Measurements from ENCODE around the gene UTP18.
"Not testable (repeated sequence)": the region's sequence is repeated elsewhere in the genome, so short reads cannot be mapped to it uniquely, and the experiment has no call there.

The UTP18 gene

GRCh38 chr17:51259564-51260236, 646 bp upstream of the UTP18 start, which contains the start of gene MBTD1:
MBTD1 (minus strand) TSS chr17:51260049; CDS start chr17:51225161, 34,888 bp downstream.
- no peak for DNase-seq (ENCODE audit: low read depth)

DNA sequence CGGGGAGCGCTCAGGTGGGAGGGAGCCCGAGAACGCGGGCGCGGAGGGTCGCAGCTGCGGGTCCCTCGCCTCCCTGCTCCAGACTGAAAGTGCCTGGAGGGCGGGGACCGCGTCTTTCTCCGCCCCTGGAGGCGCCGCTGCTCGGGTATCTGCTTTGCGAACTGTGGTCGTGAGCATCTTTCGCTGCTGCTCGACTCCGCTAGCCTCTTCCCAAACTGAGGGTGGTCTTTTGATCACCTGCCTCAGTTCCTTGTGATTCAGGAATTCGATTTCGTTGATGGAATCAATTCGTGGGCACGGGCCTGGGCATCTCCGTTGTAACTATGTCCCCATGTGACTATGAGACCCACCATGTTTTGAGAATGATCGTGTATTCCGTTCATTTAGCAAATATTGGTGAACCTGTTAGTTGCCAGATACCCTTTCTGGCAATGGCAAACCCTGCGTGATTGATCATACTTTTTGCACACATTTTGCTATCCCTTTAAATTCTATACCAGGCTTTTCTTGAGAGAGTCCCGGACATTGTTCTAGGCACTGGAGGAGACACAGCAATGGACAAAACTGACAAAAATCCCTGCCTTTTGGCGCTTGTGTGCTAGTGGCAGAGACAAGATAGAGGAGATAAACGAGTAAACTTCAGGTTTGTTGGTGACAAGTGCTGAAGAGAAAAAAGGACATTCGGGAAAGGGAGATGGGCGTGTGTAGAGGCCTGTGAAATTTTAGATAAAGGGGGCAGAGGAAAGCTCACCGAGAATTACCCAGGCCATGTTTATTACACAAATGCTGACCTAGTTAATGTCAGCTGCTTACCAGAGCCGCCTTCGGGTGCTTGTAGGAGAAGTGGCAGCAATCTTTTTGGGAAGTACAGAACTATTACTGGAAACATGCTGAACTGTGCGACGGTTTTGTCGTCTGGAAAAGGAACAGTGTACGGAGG, 948 bp downstream of the UTP18 start:
- no peak for DNase-seq (ENCODE audit: low read depth)

- no peak for DNase-seq (ENCODE audit: low read depth)
Observed at GRCh38 chr17:51263006-51263405, 2.7 kb downstream of the UTP18 start.

GRCh38 chr17:51264466-51264865, 4.1 kb downstream of the UTP18 start:
- DNase-seq (ENCODE audit: low read depth): not testable (repeated sequence)

DNA sequence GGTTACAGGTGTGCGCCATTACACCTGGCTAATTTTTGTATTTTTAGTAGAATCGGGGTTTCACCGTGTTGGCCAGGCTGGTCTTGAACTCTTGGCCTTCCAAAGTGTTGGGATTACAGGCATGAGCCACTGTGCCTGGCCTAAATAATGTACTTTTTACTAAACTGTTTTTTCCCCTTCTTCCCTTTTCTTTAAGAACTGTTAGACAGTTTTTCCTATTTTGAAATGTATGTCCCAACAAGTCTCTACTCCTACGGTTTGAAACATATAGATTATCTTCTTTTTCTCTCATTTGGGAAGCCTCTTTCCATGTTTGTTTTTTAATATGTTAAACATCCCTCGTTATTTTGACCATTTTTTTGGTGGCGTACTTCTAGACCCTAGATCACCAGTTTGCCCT, 9.6 kb downstream of the UTP18 start:
- DNase-seq (ENCODE audit: low read depth): no peak

DNA sequence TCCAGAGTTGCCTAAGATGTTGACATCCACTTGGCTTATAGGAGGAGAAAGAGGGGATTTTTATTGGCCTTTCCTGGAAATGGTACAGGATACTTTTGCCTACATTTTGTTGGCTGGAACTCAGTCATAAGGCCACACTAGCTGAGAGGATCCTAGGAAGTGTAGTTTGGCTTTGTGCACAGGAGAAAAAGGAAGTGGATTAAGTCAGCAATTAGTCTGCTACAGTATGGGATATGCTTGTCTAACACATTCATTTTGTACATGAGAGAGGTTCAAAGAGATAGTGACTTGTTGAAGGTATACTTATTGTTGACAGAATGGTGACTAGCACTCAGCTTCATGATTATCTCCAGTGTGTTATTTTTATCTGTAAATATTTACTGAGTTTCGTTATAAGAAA, 10.3 kb downstream of the UTP18 start:
- DNase-seq (ENCODE audit: low read depth): no peak

DNA sequence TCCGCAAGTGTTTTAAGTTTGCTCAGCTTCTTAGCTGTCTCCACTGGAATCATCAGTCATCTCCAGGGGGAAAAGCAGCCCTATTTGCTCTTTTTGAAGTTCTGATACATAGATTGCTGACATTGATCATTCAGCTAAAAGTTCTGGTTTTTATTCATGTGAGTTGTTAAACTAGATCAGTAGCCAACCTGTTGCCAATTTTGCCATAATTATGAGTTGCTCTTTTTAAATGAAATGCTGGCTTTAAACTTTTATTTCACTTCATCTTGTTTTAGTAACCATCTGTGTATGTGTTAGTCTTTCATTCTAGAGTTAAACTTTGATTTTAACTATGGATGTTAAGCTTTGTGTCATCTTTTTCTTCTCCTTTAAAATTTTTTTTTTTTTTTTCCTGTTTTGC, 12.5 kb downstream of the UTP18 start:
- DNase-seq (ENCODE audit: low read depth): no peak

DNA sequence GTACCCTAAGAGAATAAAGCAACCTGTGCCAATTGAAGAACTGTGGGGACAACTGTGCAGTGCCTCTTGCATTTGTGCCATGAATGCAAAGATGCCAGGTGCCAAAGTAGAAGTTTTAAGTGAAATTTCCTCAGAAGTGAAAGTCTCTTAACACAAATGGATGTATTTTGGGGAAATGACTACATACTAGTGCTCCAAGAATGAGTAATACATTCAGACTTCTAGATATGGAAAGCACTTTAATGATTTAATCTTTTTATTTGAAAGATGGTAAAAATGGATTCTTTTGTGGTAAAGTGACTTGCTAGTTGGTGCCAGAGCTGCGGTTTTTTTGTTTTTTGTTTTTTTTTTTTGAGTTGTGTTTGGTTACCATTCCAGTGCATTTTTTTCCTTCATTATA, 15.0 kb downstream of the UTP18 start:
- no peak for DNase-seq (ENCODE audit: low read depth)

GRCh38 chr17:51279183-51279582, 18.8 kb downstream of the UTP18 start:
- DNase-seq (ENCODE audit: low read depth): no peak

- no peak for DNase-seq (ENCODE audit: low read depth)
Observed at GRCh38 chr17:51287412-51287811, 27.1 kb downstream of the UTP18 start.

GRCh38 chr17:51289696-51290111, 29.4 kb downstream of the UTP18 start:
- DNase-seq (ENCODE audit: low read depth): no peak

DNA sequence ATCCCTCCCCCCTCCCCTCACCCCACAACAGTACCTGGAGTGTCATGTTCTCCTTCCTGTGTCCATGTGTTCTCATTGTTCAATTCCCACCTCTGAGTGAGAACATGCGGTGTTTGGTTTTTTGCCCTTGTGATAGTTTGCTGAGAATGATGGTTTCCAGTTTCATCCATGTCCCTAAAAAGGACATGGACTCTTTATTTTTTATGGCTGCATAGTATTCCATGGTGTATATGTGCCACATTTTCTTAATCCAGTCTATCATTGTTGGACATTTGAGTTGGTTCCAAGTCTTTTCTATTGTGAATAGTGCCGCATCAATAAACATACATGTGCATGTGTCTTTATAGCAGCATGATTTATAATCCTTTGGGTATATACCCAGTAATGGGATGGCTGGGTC, 34.0 kb downstream of the UTP18 start:
- not testable (repeated sequence) for DNase-seq (ENCODE audit: low read depth)

DNA sequence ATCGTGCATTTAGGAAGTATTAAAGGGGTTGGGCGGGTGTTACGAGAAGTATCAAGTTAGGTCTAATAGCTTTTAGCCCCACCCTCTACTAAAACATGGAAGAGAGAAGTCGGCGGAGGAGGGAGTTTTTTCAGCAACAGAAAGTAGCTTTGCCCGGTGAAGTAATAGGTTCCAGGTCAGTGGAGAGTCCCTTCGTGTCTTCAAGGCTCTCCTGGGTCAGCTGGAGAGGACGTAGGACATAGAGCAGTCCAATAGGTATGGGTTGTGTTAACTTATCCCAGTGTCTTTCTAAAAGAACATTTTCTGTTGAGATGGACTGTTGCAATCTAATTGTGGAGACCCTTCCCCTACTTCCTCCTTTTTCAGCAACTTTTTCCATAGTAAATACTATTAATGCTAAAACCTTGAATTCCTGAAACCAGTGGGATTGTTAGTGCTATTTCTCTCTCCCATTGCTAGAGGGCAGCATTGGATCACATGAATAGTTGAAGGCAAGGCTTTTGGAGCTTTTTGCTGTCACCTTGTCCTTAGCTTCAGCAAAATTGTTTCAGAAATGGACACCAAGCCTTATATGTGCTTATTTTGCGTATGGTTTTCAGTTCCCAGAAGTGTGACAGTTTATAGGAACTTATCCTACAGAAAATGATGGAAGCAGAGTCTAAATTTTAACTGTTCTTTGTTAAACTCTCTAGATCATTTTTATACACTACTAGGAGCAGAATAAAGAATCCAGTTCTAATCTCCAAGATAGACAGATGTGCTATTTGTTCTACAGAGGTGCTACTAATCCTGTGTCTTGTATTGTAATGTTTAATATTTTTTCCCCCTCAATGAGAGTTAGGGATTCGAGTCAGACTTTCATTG, 38.4 kb downstream of the UTP18 start:
- no peak for DNase-seq (ENCODE audit: low read depth)

DNA sequence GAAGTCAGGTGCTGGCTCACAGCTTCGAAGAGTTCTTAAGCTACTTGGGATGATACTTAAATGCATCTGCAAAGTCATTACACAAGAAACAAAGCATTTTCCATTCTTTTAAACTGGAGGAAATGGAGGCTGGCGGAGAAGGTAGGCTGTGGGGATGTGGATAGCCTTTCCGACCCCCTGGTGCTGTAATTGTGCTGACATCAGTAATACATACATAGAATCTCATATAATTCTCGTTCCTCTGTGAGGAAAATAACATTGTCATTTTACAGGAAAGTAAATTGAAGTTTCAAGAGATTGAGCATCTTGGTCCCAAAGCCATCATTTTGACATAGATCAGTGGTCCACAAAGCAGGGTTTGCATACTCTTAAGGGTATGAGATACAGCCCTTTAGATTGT, 39.5 kb downstream of the UTP18 start:
- DNase-seq (ENCODE audit: low read depth): no peak

DNA sequence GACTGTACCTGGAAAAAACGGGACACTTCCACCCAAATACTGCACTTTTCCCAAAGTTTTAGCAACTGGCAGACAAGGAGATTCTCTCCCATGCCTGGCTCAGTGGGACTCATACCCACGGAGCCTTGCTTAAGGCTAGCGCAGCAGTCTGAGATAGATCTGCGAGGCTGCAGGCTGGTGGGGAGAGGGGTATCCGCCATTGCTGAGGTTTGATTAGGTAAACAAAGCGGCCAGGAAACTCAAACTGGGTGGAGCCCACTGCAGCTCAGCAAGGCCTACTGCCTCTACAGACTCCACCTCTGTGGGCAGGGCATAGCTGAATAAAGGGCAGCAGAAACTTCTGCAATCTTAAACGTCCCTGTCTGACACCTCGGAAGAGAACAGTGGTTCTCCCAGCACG, 44.8 kb downstream of the UTP18 start:
- DNase-seq (ENCODE audit: low read depth): no peak

DNA sequence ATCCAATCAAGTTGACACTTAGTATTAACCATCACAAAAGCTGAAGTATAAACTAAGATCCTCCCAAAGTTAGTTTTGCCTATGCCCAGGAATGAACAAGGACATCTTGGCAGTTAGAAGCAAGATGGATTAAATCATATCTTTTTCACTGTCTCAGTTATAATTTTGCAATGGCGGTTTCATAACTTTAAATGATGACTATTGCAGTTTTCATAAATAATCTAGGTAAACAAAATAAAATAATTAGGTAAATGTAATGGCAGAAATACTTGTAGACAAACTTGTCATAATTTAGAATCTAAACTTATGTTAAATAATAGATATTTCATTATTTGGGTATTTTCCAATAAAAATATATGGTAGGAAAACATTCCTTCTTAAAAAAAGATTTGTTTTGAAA, 51.7 kb downstream of the UTP18 start:
- DNase-seq (ENCODE audit: low read depth): not testable (repeated sequence)

DNA sequence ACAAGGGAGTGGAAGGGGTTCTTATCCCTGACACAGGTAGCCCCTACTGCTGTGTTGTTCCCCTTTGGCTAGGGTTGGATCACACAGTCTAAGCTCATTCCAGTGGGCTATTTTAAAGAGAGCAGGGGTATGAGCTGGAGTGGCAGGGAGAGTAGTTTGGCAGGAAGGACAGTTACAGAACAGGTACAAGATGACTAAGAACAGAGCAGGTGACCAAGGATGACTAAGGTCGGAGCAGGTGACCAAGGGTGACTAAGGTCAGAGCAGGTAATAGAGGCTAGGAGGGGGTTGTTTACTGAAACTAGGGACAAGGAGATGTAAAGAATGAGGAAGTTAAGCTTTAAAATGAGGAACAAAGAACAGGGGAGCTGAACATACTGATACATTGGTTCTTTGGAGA, 58.8 kb downstream of the UTP18 start:
- no peak for DNase-seq (ENCODE audit: low read depth)

GRCh38 chr17:51322390-51323029, 62.2 kb downstream of the UTP18 start:
- DNase-seq (ENCODE audit: low read depth): no peak

DNA sequence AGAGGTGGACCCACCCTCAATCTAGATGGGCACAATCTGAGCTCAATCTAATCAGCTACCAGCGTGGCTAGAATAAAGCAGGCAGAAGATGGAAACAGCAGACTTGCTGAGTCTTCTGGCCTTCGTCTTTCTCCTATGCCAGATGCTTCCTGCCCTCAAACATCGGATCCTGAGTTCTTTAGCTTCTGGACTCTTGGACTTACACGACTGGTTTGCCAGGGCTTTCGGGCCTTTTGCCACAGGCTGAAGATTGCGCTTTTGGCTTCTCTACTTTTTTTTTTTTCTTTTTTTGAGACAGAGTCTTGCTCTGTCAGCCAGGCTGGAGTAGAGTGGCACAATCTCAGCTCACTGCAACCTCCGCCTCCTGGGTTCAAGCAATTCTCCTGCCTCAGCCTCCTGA, 65.1 kb downstream of the UTP18 start:
- no peak for DNase-seq (ENCODE audit: low read depth)

- DNase-seq (ENCODE audit: low read depth): not testable (repeated sequence)
Observed at GRCh38 chr17:51330861-51331503, 70.6 kb downstream of the UTP18 start.

DNA sequence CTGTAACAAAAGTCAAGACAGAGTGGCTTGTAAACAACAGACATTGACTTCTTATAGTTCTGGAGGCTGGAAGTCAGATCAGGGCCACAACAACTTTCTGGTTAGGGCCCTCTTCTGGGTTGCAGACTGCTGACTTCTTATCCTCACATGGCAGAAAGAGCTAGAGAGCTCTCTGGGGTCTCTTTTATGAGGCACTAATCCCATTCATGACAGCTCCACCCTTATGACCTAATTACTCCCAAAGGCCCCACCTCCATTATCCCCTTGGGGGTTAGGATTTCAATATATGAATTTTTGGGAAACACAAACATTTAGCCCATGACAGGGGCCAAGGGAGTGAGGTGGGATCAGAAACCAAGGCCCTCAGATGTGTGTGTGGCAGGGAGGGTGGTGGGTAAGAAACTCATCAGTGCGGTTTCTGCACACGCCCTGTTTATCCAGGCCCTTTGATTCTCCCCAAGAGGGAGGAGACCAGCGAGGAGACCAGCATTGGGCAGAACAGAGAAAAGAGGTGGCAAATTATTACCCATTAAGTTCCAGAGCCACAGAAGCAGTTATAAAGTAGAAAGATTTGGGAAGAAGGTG, 74.8 kb downstream of the UTP18 start:
- DNase-seq (ENCODE audit: low read depth): no peak

Measured in HS-27A (cell line).